ENCODE results near the gene METTL27.
"Not testable (repeated sequence)": the region's sequence is repeated elsewhere in the genome, so short reads cannot be mapped to it uniquely, and the experiment has no call there.

METTL27 gene

GRCh38 chr7:73869011-73869798, 26.9 kb upstream of the METTL27 start:
- no peak for DNase-seq

- no peak for DNase-seq
Observed at GRCh38 chr7:73866446-73866767, 24.1 kb upstream of the METTL27 start.

- DNase-seq = peak; percentile 42
Observed at GRCh38 chr7:73865738-73866445, 23.6 kb upstream of the METTL27 start.

GRCh38 chr7:73864981-73865711, 22.8 kb upstream of the METTL27 start:
- DNase-seq = peak; percentile 42

- no peak for DNase-seq
Observed at GRCh38 chr7:73861305-73861704, 19.0 kb upstream of the METTL27 start.

- DNase-seq = no peak
Observed at GRCh38 chr7:73860859-73861258, 18.5 kb upstream of the METTL27 start, which contains the start of gene TMEM270. Gene TMEM270 (plus strand): TSS chr7:73861159. CDS start chr7:73861195, 36 bp downstream.

GRCh38 chr7:73858807-73859206, 16.5 kb upstream of the METTL27 start:
- no peak for DNase-seq

GRCh38 chr7:73856941-73857340, 14.6 kb upstream of the METTL27 start:
- no peak for DNase-seq

DNA sequence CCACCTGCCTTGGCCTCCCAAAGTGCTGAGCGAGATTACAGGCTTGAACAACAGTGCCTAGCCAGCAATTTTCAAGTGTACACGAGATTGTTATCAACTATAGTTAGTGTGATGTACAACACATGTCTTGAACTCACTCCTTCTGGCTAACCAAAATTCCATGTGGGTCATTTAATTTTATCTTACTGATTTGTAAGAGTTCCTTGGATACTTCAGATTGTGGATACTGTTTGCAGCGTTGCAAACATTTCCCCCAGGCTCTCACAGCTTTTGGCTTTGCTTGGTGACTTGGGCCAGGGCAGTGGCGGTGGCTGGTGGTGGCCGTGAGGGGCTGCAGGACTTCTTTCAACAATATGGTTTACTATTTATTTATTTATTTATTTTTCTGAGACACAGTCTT, 10.2 kb upstream of the METTL27 start:
- no peak for DNase-seq

GRCh38 chr7:73851410-73852338, 9.4 kb upstream of the METTL27 start:
- DNase-seq = peak; percentile 61

DNA sequence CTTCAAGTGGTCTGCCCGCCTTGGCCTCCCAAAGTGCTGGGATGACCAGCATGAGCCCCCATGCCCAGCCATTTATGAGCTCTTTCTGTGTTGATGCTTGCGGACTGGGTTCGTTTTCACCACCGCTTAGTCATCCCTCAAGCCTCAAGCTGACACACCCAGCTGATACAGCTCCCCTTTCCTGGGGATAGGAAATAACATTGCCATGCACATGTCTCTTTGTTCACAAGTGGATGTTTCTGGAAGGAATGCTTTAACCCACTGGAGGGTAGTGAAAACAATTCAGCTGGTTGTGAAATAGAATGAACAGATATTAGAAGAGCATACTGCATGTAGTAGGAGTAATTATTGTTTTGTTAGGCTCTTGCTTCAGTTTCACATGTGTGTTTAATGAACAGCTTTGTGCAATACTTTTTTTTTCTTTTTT, 8.5 kb upstream of the METTL27 start:
- DNase-seq = no peak

DNA sequence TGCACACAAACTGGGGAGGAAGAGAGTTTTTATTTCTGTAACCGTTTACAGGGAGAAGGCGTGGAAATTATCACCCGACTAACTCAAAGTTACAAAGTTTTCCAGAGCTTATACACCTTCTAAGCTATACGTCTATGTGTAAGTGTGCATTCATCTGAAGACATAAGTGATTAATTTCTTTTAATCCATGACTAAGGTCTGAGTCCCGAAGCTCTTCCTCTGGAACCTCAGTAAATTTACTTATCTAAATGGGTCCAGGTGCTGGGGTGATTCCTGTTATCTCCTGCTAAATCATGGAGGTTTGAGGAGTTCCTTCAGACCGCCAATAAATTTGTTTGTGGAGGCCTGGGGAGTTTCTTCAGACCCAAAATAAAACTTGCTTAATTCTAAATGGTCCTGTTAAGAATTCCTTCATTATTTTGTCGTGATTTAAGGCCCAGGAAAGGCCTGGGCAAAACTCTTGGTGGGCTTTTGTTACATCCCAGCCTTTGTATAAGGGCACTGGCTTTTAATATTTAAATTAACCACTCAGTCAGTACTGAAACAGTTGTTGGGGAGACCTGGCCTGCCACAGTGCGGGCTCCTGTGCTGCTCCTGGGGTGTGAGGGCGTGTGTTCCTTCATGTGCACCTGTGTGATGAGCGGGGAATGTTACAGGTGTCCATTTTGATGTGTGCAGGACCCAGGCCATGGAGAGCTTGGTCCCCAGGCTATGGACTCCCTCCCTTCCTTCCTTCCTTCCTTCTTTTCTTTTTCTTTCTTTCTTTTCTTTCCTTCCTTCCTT, 5.8 kb upstream of the METTL27 start:
- DNase-seq = no peak

- DNase-seq = not testable (repeated sequence)
Observed at GRCh38 chr7:73845701-73846195, 3.4 kb upstream of the METTL27 start.

- DNase-seq = no peak
Observed at GRCh38 chr7:73844848-73845460, 2.6 kb upstream of the METTL27 start.

- no peak for DNase-seq
Observed at GRCh38 chr7:73844131-73844547, 1.8 kb upstream of the METTL27 start.

- no peak for DNase-seq
Observed at GRCh38 chr7:73841689-73842066, 638 bp downstream of the METTL27 start.

DNA sequence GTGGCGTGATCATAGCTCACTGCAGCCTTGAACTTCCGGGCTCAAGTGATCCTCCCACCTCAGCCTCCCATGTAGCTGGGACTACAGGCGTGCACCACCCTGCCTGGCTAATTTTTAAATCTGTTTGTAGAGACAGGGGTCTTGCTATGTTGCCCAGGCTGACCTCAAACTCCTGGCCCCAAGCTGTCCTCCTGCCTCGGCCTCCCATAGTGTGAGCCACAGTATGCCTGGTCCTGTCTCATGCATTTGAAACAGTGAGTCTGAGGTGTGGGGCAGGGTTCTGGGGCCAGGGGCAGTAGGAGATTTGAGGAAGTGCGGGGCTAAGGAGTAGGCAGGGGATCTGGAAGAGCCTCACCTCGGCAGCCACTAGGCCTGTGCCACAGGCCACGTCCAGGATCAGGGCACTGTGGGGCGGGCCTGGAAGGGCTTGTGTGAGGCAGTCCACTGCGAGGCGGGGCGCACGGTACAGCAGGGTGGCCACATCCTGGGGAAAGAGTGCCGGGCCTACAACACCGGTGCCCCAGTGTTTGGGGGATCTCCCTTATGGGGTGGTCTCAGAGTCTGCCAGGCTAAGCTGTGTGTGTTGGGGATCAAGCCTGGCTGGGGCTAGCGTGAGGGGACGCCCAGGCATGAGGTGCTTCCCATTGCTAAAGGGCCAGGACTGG, 1.5 kb downstream of the METTL27 start:
- no peak for DNase-seq

DNA sequence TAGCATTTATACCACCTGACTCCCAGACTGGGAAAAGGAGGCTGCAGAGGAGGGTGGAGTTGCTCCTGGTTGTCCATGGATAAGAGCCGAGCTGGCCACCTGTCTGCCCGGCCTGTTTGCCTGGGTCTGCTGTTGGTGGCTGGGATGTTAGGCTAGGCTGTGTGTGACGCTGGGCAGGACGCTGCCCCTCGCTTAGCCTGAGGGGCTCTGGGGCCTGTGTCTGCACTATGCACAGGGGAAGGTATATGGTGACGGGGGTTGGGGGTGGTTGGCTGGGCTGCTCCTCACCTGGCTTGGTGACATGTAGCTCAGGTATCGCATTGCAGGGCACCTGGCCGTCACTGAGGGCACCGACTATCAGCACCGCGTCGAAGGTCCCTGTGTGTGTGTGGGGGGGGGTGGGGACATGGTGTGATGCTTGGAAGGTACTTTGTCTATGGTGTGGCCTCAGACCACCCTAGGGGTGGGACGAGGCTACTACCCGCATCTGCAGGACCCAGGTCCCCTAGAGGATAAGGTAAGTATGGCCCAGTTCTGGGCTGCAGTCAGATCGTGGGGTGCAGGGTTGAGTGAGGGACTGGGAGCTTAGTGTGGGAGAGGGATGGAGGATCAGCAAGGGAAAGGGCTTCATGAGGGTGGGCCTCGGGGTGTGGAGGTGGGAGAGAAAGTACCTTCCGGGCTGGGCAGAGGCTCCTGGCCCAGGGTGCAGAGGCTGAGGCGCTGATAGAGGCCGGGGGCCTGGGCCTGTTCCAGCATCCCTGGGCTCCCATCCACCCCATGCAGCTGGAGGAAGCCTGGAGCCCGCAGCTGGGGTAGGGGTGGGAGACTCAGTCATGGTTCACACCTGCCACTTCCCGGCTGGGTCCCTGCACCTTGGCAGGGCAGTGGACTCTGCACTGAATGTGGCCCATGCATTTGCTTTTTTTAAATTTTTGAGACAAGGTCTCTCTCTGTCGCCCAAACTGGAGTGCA, 2.3 kb downstream of the METTL27 start:
- DNase-seq = no peak

DNA sequence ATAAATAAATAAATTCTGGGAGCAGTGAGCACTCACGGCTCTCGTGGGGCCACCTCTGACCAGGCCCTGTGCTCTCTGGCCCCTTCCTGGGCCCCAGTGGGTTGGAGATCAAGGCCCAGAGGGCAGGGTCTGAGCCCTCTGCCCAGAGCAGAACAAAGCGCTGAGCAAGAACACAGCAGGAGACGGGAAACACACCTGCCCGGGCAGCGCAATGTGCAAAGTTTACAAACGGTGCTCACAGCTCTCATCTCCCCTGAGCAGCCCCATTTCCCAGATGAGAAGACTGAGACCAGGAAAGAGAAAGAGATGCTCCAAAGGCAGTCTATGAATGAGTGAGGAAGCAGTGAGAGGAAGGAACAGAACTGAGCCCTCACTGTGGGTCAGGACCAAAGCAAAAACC, 3.0 kb downstream of the METTL27 start:
- no peak for DNase-seq

Data from DMS79 treated with DMSO at 0.1 percent for 48 hours (cell line).